ENCODE measurements around the gene ORM2. TPM values are rescaled to one million over a fixed set of nuclear protein-coding genes. Genes with fewer than 3 reads are reported as not detected.

Gene ORM2
- total and polyA plus RNA-seq, 9 of the 15 experiments (the other 6 are each of a cell fraction or from before 2014, with no cell fraction given) = 0.98 TPM; not detected in 8

- H4K20me1 ChIP-seq (replicated peaks; ENCODE audit: control insufficient read depth, insufficient read depth, low read length) = peaks cover 14% of the 10 kb centered on the region; the same call in 1 of the 2 replicates
- no peak overlapping the region for H3K4me2 ChIP-seq (ENCODE audit: insufficient read depth, low read length)
- no peak overlapping the region for H3K9ac ChIP-seq (ENCODE audit: insufficient read depth in 1 of 2, low read depth in 2 of 2, low read length in 2 of 2)
- in situ Hi-C loops (cut with MboI) = loop anchor here (10.0 kb wide), 3 partner anchors 131 to 601 kb away; partner anchors contain the start of gene COL27A1
- ATAC-seq (peak; percentile 25; the same call in 2 of the 3 replicates), FAIRE-seq (no peak), DNase-seq (ENCODE audit: extremely low read depth in 1 of 4, low spot score in 3 of 4) (peak in 3 of 4 experiments; percentile 23 to 31 (median 25))
- H3K9me1 ChIP-seq (ENCODE audit: control insufficient read depth, insufficient read depth, low read length) = no peaks in the 10 kb centered on the region
- CTCF ChIA-PET (ENCODE audit: low intra/inter-chr PET ratio) = no interaction called here
- peaks cover 13 to 65% of the 10 kb centered on the region in 2 experiments for H3K27me3 ChIP-seq (ENCODE audit: control insufficient read depth in 2 of 2, insufficient read depth in 2 of 2, low read length in 2 of 2)
- peaks cover 0 to 4% of the 10 kb centered on the region in 2 experiments; a peak in 2 of 5 replicates for H3K4me1 ChIP-seq (replicated peaks in 1 of 2; ENCODE audit: control insufficient read depth in 2 of 2, insufficient read depth in 2 of 2, low read length in 2 of 2)
- H3K27ac ChIP-seq (ENCODE audit: extremely low read depth, low read depth, low read length) = no peak overlapping the region
- H3K9me3 ChIP-seq (replicated peaks; ENCODE audit: control insufficient read depth, insufficient read depth, low read depth, low read length) = no peaks in the 10 kb centered on the region
- POLR2A ChIA-PET = no interaction called here
- intact Hi-C loops (cut with micrococcal nuclease) = no loop called here
- H3K79me2 ChIP-seq (ENCODE audit: control insufficient read depth, insufficient read depth, low read length) = no peaks in the 10 kb centered on the region
- H2AFZ ChIP-seq (ENCODE audit: low read depth, low read length) = no peak overlapping the region
- under 1% methylated on average over 20 of the region's 20 CpGs for WGBS (ENCODE audit: insufficient coverage, low coverage, missing lambda C conversion rate)
- no peaks in the 10 kb centered on the region for H3K36me3 ChIP-seq (ENCODE audit: control insufficient read depth, insufficient read depth, low read length)
- H3K4me3 ChIP-seq = no peak overlapping the region
- no TSS peak for BruUV-seq (replicated peaks)
- no peak for TF ChIP-seq TSC22D4 (tag; IDR thresholded peaks at IDR 0.05)
- TF ChIP-seq NFXL1 (CRISPR knock-in tag; IDR thresholded peaks at IDR 0.05) = no peak
- TF ChIP-seq E2F3 (CRISPR knock-in tag; IDR thresholded peaks at IDR 0.05) = no peak
- TF ChIP-seq DLX4 (CRISPR knock-in tag; IDR thresholded peaks at IDR 0.05) = no peak
- TF ChIP-seq HOXB6 (CRISPR knock-in tag; IDR thresholded peaks at IDR 0.05; ENCODE audit: borderline replicate concordance) = no peak
- no peak for TF ChIP-seq ZNF589 (CRISPR knock-in tag; IDR thresholded peaks at IDR 0.05; ENCODE audit: low read depth)
- no peak for TF ChIP-seq FOXA1 (IDR thresholded peaks at IDR 0.05; ENCODE audit: borderline replicate concordance)
- no peak for TF ChIP-seq HBP1 (CRISPR knock-in tag; IDR thresholded peaks at IDR 0.05)
- no peak for TF ChIP-seq IFI16 (CRISPR knock-in tag; IDR thresholded peaks at IDR 0.05)
- TF ChIP-seq ZNF707 (CRISPR knock-in tag; conservative IDR thresholded peaks at IDR 0.05) = no peak
- TF ChIP-seq MYBL2 (IDR thresholded peaks at IDR 0.05; ENCODE audit: low read depth) = no peak
- TF ChIP-seq MYBL2 (CRISPR knock-in tag; IDR thresholded peaks at IDR 0.05; ENCODE audit: borderline replicate concordance) = no peak
- TF ChIP-seq TSHZ1 (CRISPR knock-in tag; IDR thresholded peaks at IDR 0.05) = no peak
- TF ChIP-seq TFAP4 (CRISPR knock-in tag; IDR thresholded peaks at IDR 0.05; ENCODE audit: borderline replicate concordance) = 0 out of 2 replicates have a peak, but pooled peaks have one; percentile 29
- TF ChIP-seq C11orf30 (IDR thresholded peaks at IDR 0.05; ENCODE audit: low read depth) = peak; percentile 95
- no peak for TF ChIP-seq TEAD2 (tag; IDR thresholded peaks at IDR 0.05)
Observed at GRCh38 chr9:114285166-114285867, 44.4 kb upstream of the ORM2 start.

All from K562 (cell line).